Measurements from ENCODE around the gene ITPR1. TPM values are rescaled to one million over a fixed set of nuclear protein-coding genes. Genes with fewer than 3 reads are reported as not detected.

ITPR1 gene
- total RNA-seq, 2 donors from 2014 or later, result 5.9 TPM

- no peak for TF ChIP-seq CTCF (conservative IDR thresholded peaks at IDR 0.05)
- peaks cover 4% of the 10 kb centered on the region for H3K9me3 ChIP-seq (ENCODE audit: control insufficient read depth, low read length)
- H3K9ac ChIP-seq (ENCODE audit: extremely low read depth, low read length, poor library complexity, severe bottlenecking), result no peak overlapping the region
- no peak for DNase-seq
- no peak overlapping the region for H3K4me3 ChIP-seq (ENCODE audit: low read length)
- no peak overlapping the region for H3K27ac Mint-ChIP-seq
- peaks cover 10% of the 10 kb centered on the region for H3K4me1 Mint-ChIP-seq
- H3K36me3 ChIP-seq (ENCODE audit: control insufficient read depth, insufficient read depth, low read length), result no peaks in the 10 kb centered on the region
- H3K4me1 ChIP-seq (ENCODE audit: control insufficient read depth, insufficient read depth, low read length), result no peaks in the 10 kb centered on the region
- no peak overlapping the region for H3K27ac ChIP-seq (ENCODE audit: low read depth, low read length)
- no peaks in the 10 kb centered on the region for H3K27me3 Mint-ChIP-seq (ENCODE audit: insufficient read depth)
- no peaks in the 10 kb centered on the region for H3K27me3 ChIP-seq (ENCODE audit: control insufficient read depth, insufficient read depth, low read length, poor library complexity, severe bottlenecking)
- H3K36me3 Mint-ChIP-seq (ENCODE audit: low read depth), result no peaks in the 10 kb centered on the region
- WGBS, 2 experiments (ENCODE audit: insufficient coverage in 1 of 2, insufficient read length in 1 of 2), result 96 to 100% methylated on average over 1 to 4 of the region's 4 CpGs
- peaks cover 4% of the 10 kb centered on the region for H3K9me3 Mint-ChIP-seq
- no peak overlapping the region for H3K4me3 Mint-ChIP-seq
These were observed 389.4 kb downstream of the ITPR1 start for GRCh38 chr3:4882548-4882947.

GRCh38 chr3:4883011-4883410, 389.9 kb downstream of the ITPR1 start:
- no peaks in the 10 kb centered on the region for H3K4me1 ChIP-seq (ENCODE audit: control insufficient read depth, insufficient read depth, low read length)
- Mint-ChIP-seq H3K27ac (no peak overlapping the region), H3K4me3 (no peak overlapping the region), H3K9me3 (peaks cover 4% of the 10 kb centered on the region), H3K36me3 (ENCODE audit: low read depth) (no peaks in the 10 kb centered on the region), H3K4me1 (peaks cover 10% of the 10 kb centered on the region), H3K27me3 (ENCODE audit: insufficient read depth) (no peaks in the 10 kb centered on the region)
- no peak for DNase-seq
- no peak overlapping the region for H3K4me3 ChIP-seq (ENCODE audit: low read length)
- no peak overlapping the region for H3K9ac ChIP-seq (ENCODE audit: extremely low read depth, low read length, poor library complexity, severe bottlenecking)
- no peaks in the 10 kb centered on the region for H3K36me3 ChIP-seq (ENCODE audit: control insufficient read depth, insufficient read depth, low read length)
- peaks cover 4% of the 10 kb centered on the region for H3K9me3 ChIP-seq (ENCODE audit: control insufficient read depth, low read length)
- no peak for TF ChIP-seq CTCF (conservative IDR thresholded peaks at IDR 0.05)
- H3K27ac ChIP-seq (ENCODE audit: low read depth, low read length), result no peak overlapping the region
- WGBS, 2 experiments (ENCODE audit: insufficient coverage in 1 of 2, insufficient read length in 1 of 2), result 94 to 100% methylated on average over 1 to 2 of the region's 3 CpGs
- H3K27me3 ChIP-seq (ENCODE audit: control insufficient read depth, insufficient read depth, low read length, poor library complexity, severe bottlenecking), result no peaks in the 10 kb centered on the region

- peaks cover 10% of the 10 kb centered on the region for H3K4me1 Mint-ChIP-seq
- H3K36me3 Mint-ChIP-seq (ENCODE audit: low read depth), result no peaks in the 10 kb centered on the region
- Histone ChIP-seq H3K4me1 (ENCODE audit: control insufficient read depth, insufficient read depth, low read length) (no peaks in the 10 kb centered on the region), H3K4me3 (ENCODE audit: low read length) (no peak overlapping the region), H3K9ac (ENCODE audit: extremely low read depth, low read length, poor library complexity, severe bottlenecking) (no peak overlapping the region), H3K9me3 (ENCODE audit: control insufficient read depth, low read length) (peaks cover 4% of the 10 kb centered on the region), H3K27ac (ENCODE audit: low read depth, low read length) (no peak overlapping the region), H3K27me3 (ENCODE audit: control insufficient read depth, insufficient read depth, low read length, poor library complexity, severe bottlenecking) (no peaks in the 10 kb centered on the region), H3K36me3 (ENCODE audit: control insufficient read depth, insufficient read depth, low read length) (no peaks in the 10 kb centered on the region)
- no peaks in the 10 kb centered on the region for H3K27me3 Mint-ChIP-seq (ENCODE audit: insufficient read depth)
- 94% methylated on average over 2 to 3 of the region's 3 CpGs for WGBS, 2 experiments (ENCODE audit: insufficient coverage in 1 of 2, insufficient read length in 1 of 2)
- H3K9me3 Mint-ChIP-seq, result peaks cover 4% of the 10 kb centered on the region
- no peak overlapping the region for H3K4me3 Mint-ChIP-seq
- DNase-seq, result no peak
- TF ChIP-seq CTCF (conservative IDR thresholded peaks at IDR 0.05), result no peak
- no peak overlapping the region for H3K27ac Mint-ChIP-seq
These were observed 391.7 kb downstream of the ITPR1 start for GRCh38 chr3:4884888-4885287.
